Measurements from ENCODE around the gene USB1. TPM values are rescaled to one million over a fixed set of nuclear protein-coding genes. Genes with fewer than 3 reads are reported as not detected.

Gene USB1
- total and polyA plus RNA-seq, 2 experiments from 2014 or later, result 79.6 to 118 TPM

DNA sequence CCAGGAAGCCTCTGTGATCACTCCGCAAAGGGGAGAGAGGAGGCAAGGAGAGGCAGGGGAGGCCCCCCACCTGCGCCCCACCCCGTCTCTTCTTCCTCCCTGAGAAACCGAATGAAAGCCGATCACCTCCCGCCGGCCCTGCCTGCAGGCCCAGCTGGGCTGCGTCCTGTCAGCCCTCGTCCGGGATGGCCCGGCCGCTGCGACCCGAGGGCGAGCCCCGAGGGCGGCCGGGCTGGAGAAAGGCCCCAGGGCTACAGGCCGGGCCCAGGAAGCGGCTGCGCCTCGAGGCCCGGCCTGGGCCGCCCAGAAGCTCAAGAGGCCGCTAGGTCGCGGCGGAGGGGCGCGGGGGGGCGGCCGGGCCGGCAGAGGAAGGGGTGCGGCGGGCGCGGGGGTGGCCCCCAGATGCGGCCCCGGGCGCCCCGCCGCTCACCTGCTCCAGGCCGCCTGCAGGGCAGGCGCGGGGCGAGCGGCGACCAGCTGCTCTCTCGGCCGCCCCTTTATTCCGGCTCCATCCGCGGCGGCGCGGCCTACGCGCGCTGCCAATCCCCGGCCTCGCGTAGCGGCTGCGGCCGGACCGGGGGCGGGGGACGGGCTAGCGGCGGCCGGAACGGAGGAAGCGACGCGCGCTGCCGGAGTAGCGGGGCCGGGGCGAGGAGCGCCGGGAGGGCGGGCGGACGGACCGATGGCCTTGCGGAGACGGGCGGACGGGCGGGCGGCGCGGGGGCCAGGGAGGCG is 1.1 kb upstream of the USB1 start, which contains the start of gene ZNF319:
Gene ZNF319, minus strand, starts transcription at position 702 of the 735 bp plus-strand sequence. CDS start 2,407 bp downstream, outside the sequence.
- Mint-ChIP-seq H3K27ac (peak within 1 kb of the TSS; percentile 59; the same call in 1 of the 2 replicates), H3K9me3 (no peaks in the 10 kb centered on the region; the same call in 2 of the 3 replicates), H3K4me1 (peaks cover 22% of the 10 kb centered on the region), H3K4me3 (peak within 1 kb of the TSS; percentile 90), H3K36me3 (ENCODE audit: low read depth) (peaks cover 36% of the 10 kb centered on the region), H3K27me3 (ENCODE audit: insufficient read depth, low read depth, poor library complexity) (peaks cover 14% of the 10 kb centered on the region)
- Histone ChIP-seq H3K36me3 (ENCODE audit: insufficient read depth) (peaks cover 7% of the 10 kb centered on the region), H3K27ac (ENCODE audit: low read depth) (peak within 1 kb of the TSS; percentile 74; the same call in 1 of the 2 replicates), H3F3A (replicated peaks; ENCODE audit: low read depth) (peaks cover 7% of the 10 kb centered on the region), H4K20me1 (replicated peaks; ENCODE audit: insufficient read depth) (peaks cover 3% of the 10 kb centered on the region; the same call in 1 of the 2 replicates), H3K4me3 (peak within 1 kb of the TSS; percentile 95), H3K27me3 (ENCODE audit: insufficient read depth) (no peaks in the 10 kb centered on the region), H2AFZ (peak within 1 kb of the TSS; percentile 99), H3K79me2 (replicated peaks; ENCODE audit: insufficient read depth) (0 out of 2 replicates have a peak, but pooled peaks cover 6% of the 10 kb centered on the region), H3K4me2 (peak within 1 kb of the TSS; percentile 98), H3K9me2 (ENCODE audit: insufficient read depth) (no peaks in the 10 kb centered on the region), H3K4me1 (ENCODE audit: insufficient read depth) (peaks cover 8% of the 10 kb centered on the region)
- DNase-seq (ENCODE audit: low spot score) (peak; percentile 44), ATAC-seq (peak; percentile 7)
- TF ChIP-seq POLR2AphosphoS5 (IDR thresholded peaks at IDR 0.05; ENCODE audit: low read depth) (peak; percentile 48; the same call in 1 of the 2 replicates), EZH2phosphoT487 (IDR thresholded peaks at IDR 0.05; ENCODE audit: unreplicated experiment) (no peak)

DNA sequence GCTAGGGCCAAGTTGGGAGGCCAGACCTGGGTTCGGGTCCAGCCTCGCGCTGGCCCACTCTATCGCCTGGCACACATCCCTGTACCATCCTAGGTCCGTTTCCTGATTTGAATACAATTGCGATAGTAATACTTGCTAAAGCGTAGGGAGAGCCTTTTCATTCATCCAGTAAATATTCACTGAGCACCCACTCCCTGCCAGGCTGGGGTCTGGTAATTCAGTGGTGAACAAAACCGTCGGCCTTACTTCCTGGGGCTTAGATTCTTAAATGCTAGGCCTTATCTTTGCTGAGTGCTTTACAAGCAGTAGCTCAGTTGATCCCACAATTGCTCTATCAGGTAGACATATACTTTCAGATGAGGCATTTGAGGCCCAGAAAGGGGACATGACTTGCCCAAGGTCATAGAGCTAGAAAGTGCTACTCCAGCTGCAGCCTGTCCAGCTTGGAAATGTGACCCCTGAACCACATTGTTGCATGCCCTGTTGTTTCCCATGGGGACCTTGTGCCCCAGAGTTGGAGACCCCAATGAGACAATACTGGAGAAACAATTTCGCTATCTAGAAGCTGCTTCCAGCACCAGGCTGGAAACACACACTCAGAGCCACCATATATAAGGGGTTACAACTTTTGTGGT is 691 bp downstream of the USB1 start:
- peaks cover 13% of the 10 kb centered on the region for H3K36me3 ChIP-seq (ENCODE audit: insufficient read depth)
- ATAC-seq (no peak), DNase-seq (ENCODE audit: low spot score) (no peak)
- peaks cover 3% of the 10 kb centered on the region; the same call in 1 of the 2 replicates for H4K20me1 ChIP-seq (replicated peaks; ENCODE audit: insufficient read depth)
- H3K36me3 Mint-ChIP-seq (ENCODE audit: low read depth), result peaks cover 52% of the 10 kb centered on the region
- peak overlapping the region; percentile 95 for H3K4me3 ChIP-seq
- H3K9me2 ChIP-seq (ENCODE audit: insufficient read depth), result no peaks in the 10 kb centered on the region
- peak overlapping the region; percentile 98 for H3K4me2 ChIP-seq
- H3K4me1 Mint-ChIP-seq, result peaks cover 22% of the 10 kb centered on the region
- H3K27ac Mint-ChIP-seq, result no peak overlapping the region; the same call in 1 of the 2 replicates
- peaks cover 14% of the 10 kb centered on the region for H3K27me3 Mint-ChIP-seq (ENCODE audit: insufficient read depth, low read depth, poor library complexity)
- H3F3A ChIP-seq (replicated peaks; ENCODE audit: low read depth), result peaks cover 7% of the 10 kb centered on the region
- peak overlapping the region; percentile 90 for H3K4me3 Mint-ChIP-seq
- H3K27me3 ChIP-seq (ENCODE audit: insufficient read depth), result no peaks in the 10 kb centered on the region
- H2AFZ ChIP-seq, result peak overlapping the region; percentile 86; the same call in 1 of the 2 replicates
- H3K27ac ChIP-seq (ENCODE audit: low read depth), result no peak overlapping the region
- peaks cover 4% of the 10 kb centered on the region; the same call in 1 of the 3 replicates for H3K9me3 Mint-ChIP-seq
- TF ChIP-seq EZH2phosphoT487 (IDR thresholded peaks at IDR 0.05; ENCODE audit: unreplicated experiment), result no peak
- TF ChIP-seq ZNF114 (CRISPR knock-in tag; IDR thresholded peaks at IDR 0.05), result no peak
- peaks cover 8% of the 10 kb centered on the region for H3K4me1 ChIP-seq (ENCODE audit: insufficient read depth)
- peaks cover 20% of the 10 kb centered on the region for H3K79me2 ChIP-seq (replicated peaks; ENCODE audit: insufficient read depth)

- H3K4me1 ChIP-seq (ENCODE audit: insufficient read depth), result peaks cover 8% of the 10 kb centered on the region
- no peak overlapping the region for H3K27ac ChIP-seq (ENCODE audit: low read depth)
- Mint-ChIP-seq H3K4me3 (peak overlapping the region; percentile 90; the same call in 2 of the 3 replicates), H3K27me3 (ENCODE audit: insufficient read depth, low read depth, poor library complexity) (peaks cover 13% of the 10 kb centered on the region), H3K4me1 (peaks cover 22% of the 10 kb centered on the region), H3K9me3 (peaks cover 7% of the 10 kb centered on the region; the same call in 1 of the 3 replicates), H3K27ac (no peak overlapping the region), H3K36me3 (ENCODE audit: low read depth) (peaks cover 52% of the 10 kb centered on the region)
- no peak overlapping the region for H2AFZ ChIP-seq
- H3K9me2 ChIP-seq (ENCODE audit: insufficient read depth), result no peaks in the 10 kb centered on the region
- peaks cover 13% of the 10 kb centered on the region for H3K36me3 ChIP-seq (ENCODE audit: insufficient read depth)
- peak overlapping the region; percentile 95; the same call in 1 of the 2 replicates for H3K4me3 ChIP-seq
- peaks cover 24% of the 10 kb centered on the region for H3K79me2 ChIP-seq (replicated peaks; ENCODE audit: insufficient read depth)
- ATAC-seq (no peak), DNase-seq (ENCODE audit: low spot score) (no peak)
- H3K4me2 ChIP-seq, result peak overlapping the region; percentile 98; the same call in 1 of the 2 replicates
- H4K20me1 ChIP-seq (replicated peaks; ENCODE audit: insufficient read depth), result peaks cover 3% of the 10 kb centered on the region; the same call in 1 of the 2 replicates
- H3F3A ChIP-seq (replicated peaks; ENCODE audit: low read depth), result peaks cover 7% of the 10 kb centered on the region
- H3K27me3 ChIP-seq (ENCODE audit: insufficient read depth), result no peaks in the 10 kb centered on the region
- TF ChIP-seq EZH2 (IDR thresholded peaks at IDR 0.05; ENCODE audit: low read depth, unreplicated experiment), result no peak
- no peak for TF ChIP-seq JUNB (IDR thresholded peaks at IDR 0.05; ENCODE audit: unreplicated experiment)
- no peak for TF ChIP-seq ZNF331 (CRISPR knock-in tag; IDR thresholded peaks at IDR 0.05; ENCODE audit: low read depth)
- no peak for TF ChIP-seq STAT1 (IDR thresholded peaks at IDR 0.05; ENCODE audit: unreplicated experiment)
- no peak for TF ChIP-seq NANOG (IDR thresholded peaks at IDR 0.05; ENCODE audit: borderline replicate concordance)
- TF ChIP-seq EZH2phosphoT487 (IDR thresholded peaks at IDR 0.05; ENCODE audit: unreplicated experiment), result no peak
Measured at GRCh38 chr16:58002416-58002800, 1.2 kb downstream of the USB1 start.

All from GM23338 (cell line).